AG09319 (cell line): ENCODE results near the gene FCRL5.

ENCODE experiments used
- DNase-seq: peaks from one replicate; pipeline ENCODE4 v3.0.0-alpha.2; 2010; ENCODE audit warnings: low read depth; ENCODE audit errors: extremely low read depth
- TF ChIP-seq, protein P1 (sequence below): IDR thresholded peaks from 2 replicates; pipeline ENCODE4 v1.5.1; 2011; ENCODE audit warnings: low read depth, mild to moderate bottlenecking, inconsistent platforms, low read length, moderate library complexity

The FCRL5 gene

GRCh38 chr1:157523774-157524493 lies 28.4 kb downstream of the FCRL5 start:
- TF ChIP-seq, protein P1, sequence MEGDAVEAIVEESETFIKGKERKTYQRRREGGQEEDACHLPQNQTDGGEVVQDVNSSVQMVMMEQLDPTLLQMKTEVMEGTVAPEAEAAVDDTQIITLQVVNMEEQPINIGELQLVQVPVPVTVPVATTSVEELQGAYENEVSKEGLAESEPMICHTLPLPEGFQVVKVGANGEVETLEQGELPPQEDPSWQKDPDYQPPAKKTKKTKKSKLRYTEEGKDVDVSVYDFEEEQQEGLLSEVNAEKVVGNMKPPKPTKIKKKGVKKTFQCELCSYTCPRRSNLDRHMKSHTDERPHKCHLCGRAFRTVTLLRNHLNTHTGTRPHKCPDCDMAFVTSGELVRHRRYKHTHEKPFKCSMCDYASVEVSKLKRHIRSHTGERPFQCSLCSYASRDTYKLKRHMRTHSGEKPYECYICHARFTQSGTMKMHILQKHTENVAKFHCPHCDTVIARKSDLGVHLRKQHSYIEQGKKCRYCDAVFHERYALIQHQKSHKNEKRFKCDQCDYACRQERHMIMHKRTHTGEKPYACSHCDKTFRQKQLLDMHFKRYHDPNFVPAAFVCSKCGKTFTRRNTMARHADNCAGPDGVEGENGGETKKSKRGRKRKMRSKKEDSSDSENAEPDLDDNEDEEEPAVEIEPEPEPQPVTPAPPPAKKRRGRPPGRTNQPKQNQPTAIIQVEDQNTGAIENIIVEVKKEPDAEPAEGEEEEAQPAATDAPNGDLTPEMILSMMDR: no peak
- no peak for DNase-seq

DNA sequence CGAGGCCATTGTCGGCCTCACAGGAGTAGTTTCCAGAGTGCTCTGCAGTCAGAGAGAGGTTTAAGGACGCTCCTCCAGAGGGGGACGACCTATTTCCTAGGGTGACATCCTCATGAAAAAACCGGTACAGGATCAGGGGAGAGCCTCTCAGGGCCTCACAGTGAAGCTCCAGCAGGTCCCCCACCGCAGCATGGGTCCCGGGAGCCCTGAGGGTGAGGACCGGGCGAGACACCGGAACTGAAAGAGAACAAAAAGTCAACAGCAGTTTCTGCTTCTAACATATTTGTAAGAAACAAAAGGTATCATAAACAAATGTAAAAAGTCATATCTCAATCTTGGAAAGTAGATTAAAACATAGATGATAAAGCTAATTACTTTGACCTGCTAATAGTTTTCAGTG lies 31.3 kb downstream of the FCRL5 start:
- TF ChIP-seq, protein P1: no peak
- DNase-seq: no peak

DNA sequence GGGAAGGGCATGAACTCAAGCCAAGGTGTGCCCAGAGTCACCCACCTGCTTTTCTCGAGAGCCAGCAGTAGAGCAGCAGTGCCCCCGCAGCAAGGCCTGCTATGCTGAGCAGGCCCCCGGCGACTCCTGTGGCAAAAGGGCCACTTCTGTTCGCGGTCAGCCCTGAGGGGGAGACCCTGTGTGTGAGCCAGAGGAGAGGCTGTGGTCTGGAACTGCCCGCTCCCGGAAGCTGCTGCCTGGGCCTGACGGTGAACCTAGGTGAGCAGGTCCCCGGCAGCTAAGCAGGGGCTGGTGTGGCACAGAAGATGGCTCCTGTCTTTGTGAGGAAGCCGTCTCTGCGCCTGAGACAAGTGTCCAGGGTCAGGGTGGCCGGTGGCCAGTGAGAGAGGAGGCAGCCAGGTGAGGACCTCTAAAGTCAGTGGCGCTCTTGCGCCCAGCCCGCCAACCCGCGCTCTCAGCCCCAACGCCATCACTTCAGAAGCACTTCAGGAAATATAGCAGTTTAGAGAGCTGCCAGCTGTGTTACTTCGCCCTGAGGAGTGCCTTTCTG lies 31.9 kb downstream of the FCRL5 start:
- TF ChIP-seq, protein P1: no peak
- DNase-seq: no peak

DNA sequence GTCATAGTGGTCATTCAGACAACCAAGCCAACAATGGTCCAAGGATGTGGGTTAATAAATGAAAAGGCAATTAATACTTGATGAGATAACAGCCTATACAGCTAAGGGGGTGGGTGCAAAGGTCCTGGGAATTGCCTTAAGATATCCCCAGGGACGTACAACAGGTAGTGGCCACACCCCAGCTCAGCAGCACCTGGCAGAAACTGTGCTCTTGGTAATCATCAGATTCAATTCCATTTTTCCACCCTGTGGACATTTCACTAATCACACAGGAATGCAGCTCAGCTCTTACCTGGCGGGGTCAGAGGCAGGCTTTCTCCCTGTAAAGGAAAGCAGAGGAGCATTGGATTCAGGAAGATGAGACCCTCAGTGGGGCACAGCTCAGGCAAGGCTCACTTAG lies 32.9 kb downstream of the FCRL5 start:
- TF ChIP-seq, protein P1: no peak
- no peak for DNase-seq

GRCh38 chr1:157517016-157517415 lies 35.3 kb downstream of the FCRL5 start:
- no peak for DNase-seq
- TF ChIP-seq, protein P1: no peak

DNA sequence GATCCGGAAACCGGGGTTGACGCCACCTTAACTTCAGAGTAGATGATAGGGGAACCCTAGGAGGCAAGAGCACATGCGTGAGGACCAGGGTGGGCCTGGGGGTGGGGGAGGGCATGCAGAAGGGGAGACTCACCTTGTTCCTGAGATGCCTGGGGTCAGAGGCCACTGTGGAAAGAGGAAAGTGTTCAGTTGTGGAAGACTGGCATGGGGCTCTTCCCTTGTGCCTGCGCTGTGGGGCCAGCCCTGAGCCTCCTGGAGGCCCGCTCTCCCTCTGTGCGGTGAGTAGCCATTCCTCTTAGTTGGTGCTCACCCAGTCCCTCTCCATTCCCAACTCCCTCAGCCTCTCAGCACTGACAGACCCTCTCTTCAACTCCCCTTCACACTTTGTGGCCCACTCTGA lies 36.6 kb downstream of the FCRL5 start:
- TF ChIP-seq, protein P1: no peak
- DNase-seq: no peak

DNA sequence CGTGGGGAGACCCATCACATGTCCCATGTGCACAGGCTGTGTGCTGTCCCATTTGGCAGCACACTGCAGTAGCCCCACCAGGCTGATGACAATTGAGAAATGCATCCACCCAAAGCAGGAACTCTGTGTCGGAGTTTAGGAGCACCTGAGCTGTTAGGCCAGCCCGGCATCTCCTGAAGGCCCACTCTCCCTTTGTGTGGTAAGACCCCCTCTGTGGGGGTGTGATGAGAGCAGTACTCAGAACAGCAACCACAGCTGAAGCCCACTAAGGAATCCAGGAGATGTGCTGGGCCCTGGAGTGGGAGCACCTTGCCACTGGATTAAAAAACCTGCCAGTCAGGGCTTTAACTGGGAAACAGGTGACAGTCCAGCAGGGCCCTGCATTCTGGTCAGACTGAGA lies 37.2 kb downstream of the FCRL5 start:
- DNase-seq: no peak
- TF ChIP-seq, protein P1: no peak
